KMS-11 (cell line): ENCODE data around the gene NADSYN1.

Experiments
- H2AFZ ChIP-seq: fragments of 200-600 bp; sonication (generic); 2 replicates; pipeline ENCODE4 v1.6.1; 2016; ENCODE audit warnings: antibody characterized with exemption, mixed run types, low read depth
- H3K27ac ChIP-seq: fragments of 200-600 bp; sonication (generic); 2 replicates; pipeline ENCODE4 v1.6.1; 2016; ENCODE audit warnings: mild to moderate bottlenecking, mixed run types
- H3K27me3 ChIP-seq: fragments of 200-600 bp; sonication (generic); 2 replicates; pipeline ENCODE4 v1.6.1; 2017; ENCODE audit warnings: mild to moderate bottlenecking, low read depth, mixed run types, moderate library complexity; ENCODE audit not compliant: insufficient read depth
- H3K36me3 ChIP-seq: fragments of 200-600 bp; sonication (generic); 2 replicates; pipeline ENCODE4 v1.6.1; 2017; ENCODE audit warnings: mild to moderate bottlenecking, mixed run types; ENCODE audit not compliant: insufficient read depth
- H3K4me1 ChIP-seq: fragments of 200-600 bp; sonication (generic); 2 replicates; pipeline ENCODE4 v1.6.1; 2016; ENCODE audit warnings: mild to moderate bottlenecking, low read depth, mixed run types; ENCODE audit not compliant: poor library complexity, severe bottlenecking
- H3K4me2 ChIP-seq: fragments of 200-600 bp; sonication (generic); 2 replicates; pipeline ENCODE4 v1.7.0; 2016; ENCODE audit warnings: mild to moderate bottlenecking, mixed run types
- H3K4me3 ChIP-seq: fragments of 200-600 bp; sonication (generic); IDR thresholded peaks from 2 replicates; pipeline ENCODE4 v1.6.1; 2017; ENCODE audit warnings: low read depth, low read length, mixed read lengths; ENCODE audit not compliant: insufficient read depth
- H3K79me2 ChIP-seq: fragments of 200-600 bp; sonication (generic); 2 replicates; pipeline ENCODE4 v1.6.1; 2016; ENCODE audit warnings: low read depth, mixed run types; ENCODE audit not compliant: insufficient read depth
- H3K9ac ChIP-seq: fragments of 200-600 bp; sonication (generic); 2 replicates; pipeline ENCODE4 v1.6.1; 2016; ENCODE audit warnings: mild to moderate bottlenecking, mixed run types
- H4K20me1 ChIP-seq: fragments of 200-600 bp; sonication (generic); 2 replicates; pipeline ENCODE4 v1.6.1; 2016; ENCODE audit warnings: mild to moderate bottlenecking, mixed run types; ENCODE audit not compliant: insufficient read depth
- CTCF ChIP-seq: fragments of 200-600 bp; sonication (generic); conservative IDR thresholded peaks from 2 replicates; pipeline ENCODE4 v1.6.1; 2017; ENCODE audit warnings: low read depth, mild to moderate bottlenecking, antibody characterized with exemption, low read length, moderate library complexity, mixed read lengths

The NADSYN1 gene

GRCh38 chr11:71461696-71462095 is 8.7 kb downstream of the NADSYN1 start:
- Histone ChIP-seq H3K9ac (no peak overlapping the region), H4K20me1 (no peaks in the 10 kb centered on the region), H2AFZ (no peak overlapping the region), H3K36me3 (no peaks in the 10 kb centered on the region), H3K27ac (no peak overlapping the region), H3K4me2 (no peak overlapping the region), H3K79me2 (no peaks in the 10 kb centered on the region), H3K4me3 (no peak overlapping the region), H3K27me3 (no peaks in the 10 kb centered on the region), H3K4me1 (no peaks in the 10 kb centered on the region)
- TF ChIP-seq CTCF, result no peak

GRCh38 chr11:71462726-71463125 is 9.7 kb downstream of the NADSYN1 start:
- no peaks in the 10 kb centered on the region for H3K36me3 ChIP-seq
- no peaks in the 10 kb centered on the region for H3K27me3 ChIP-seq
- no peak for TF ChIP-seq CTCF
- H3K4me2 ChIP-seq, result no peak overlapping the region
- H3K4me3 ChIP-seq, result no peak overlapping the region
- no peaks in the 10 kb centered on the region for H3K79me2 ChIP-seq
- no peak overlapping the region for H2AFZ ChIP-seq
- H3K27ac ChIP-seq, result no peak overlapping the region
- no peaks in the 10 kb centered on the region for H4K20me1 ChIP-seq
- no peaks in the 10 kb centered on the region for H3K4me1 ChIP-seq
- no peak overlapping the region for H3K9ac ChIP-seq

GRCh38 chr11:71463331-71464211 is 10.6 kb downstream of the NADSYN1 start:
- no peak overlapping the region for H3K27ac ChIP-seq
- H3K4me1 ChIP-seq, result no peaks in the 10 kb centered on the region
- no peak overlapping the region for H3K4me3 ChIP-seq
- H3K79me2 ChIP-seq, result no peaks in the 10 kb centered on the region
- no peak overlapping the region for H2AFZ ChIP-seq
- no peaks in the 10 kb centered on the region for H4K20me1 ChIP-seq
- TF ChIP-seq CTCF, result no peak
- H3K9ac ChIP-seq, result no peak overlapping the region
- no peaks in the 10 kb centered on the region for H3K36me3 ChIP-seq
- H3K4me2 ChIP-seq, result no peak overlapping the region
- no peaks in the 10 kb centered on the region for H3K27me3 ChIP-seq

- Histone ChIP-seq H3K27ac (no peak overlapping the region), H3K79me2 (no peaks in the 10 kb centered on the region), H3K4me1 (no peaks in the 10 kb centered on the region), H3K4me3 (no peak overlapping the region), H3K36me3 (no peaks in the 10 kb centered on the region), H3K4me2 (no peak overlapping the region), H2AFZ (no peak overlapping the region), H3K27me3 (no peaks in the 10 kb centered on the region), H3K9ac (no peak overlapping the region), H4K20me1 (no peaks in the 10 kb centered on the region)
- no peak for TF ChIP-seq CTCF
These were observed 12.1 kb downstream of the NADSYN1 start for GRCh38 chr11:71465054-71465453.
